WI38 (cell line): ENCODE results near the gene TMC4.
"Not testable (repeated sequence)": the region's sequence is repeated elsewhere in the genome, so short reads cannot be mapped to it uniquely, and the experiment has no call there.

Source experiments
- H3K4me3 ChIP-seq: 2 replicates; pipeline ENCODE4 v1.5.1; 2011; ENCODE audit warnings: low read depth, mild to moderate bottlenecking, control low read depth, low read length
- CTCF ChIP-seq: IDR thresholded peaks from 2 replicates; pipeline ENCODE4 v1.5.1; 2012; ENCODE audit warnings: low read depth, mild to moderate bottlenecking, control low read depth, low read length

Gene TMC4

GRCh38 chr19:54172471-54173358 lies at the start of gene TMC4:
TSS of gene TMC4 (minus strand) at chr19:54173160. CDS start at chr19:54173117, 43 bp downstream.
- no peak for TF ChIP-seq CTCF
- no peak within 1 kb of the TSS for H3K4me3 ChIP-seq

GRCh38 chr19:54221947-54222346 lies 49.0 kb upstream of the TMC4 start:
- H3K4me3 ChIP-seq = not testable (repeated sequence)

GRCh38 chr19:54219702-54220101 lies 46.7 kb upstream of the TMC4 start:
- not testable (repeated sequence) for H3K4me3 ChIP-seq

- no peak overlapping the region for H3K4me3 ChIP-seq
- no peak for TF ChIP-seq CTCF
Observed at GRCh38 chr19:54218960-54219661, 46.2 kb upstream of the TMC4 start.

GRCh38 chr19:54218259-54218658 lies 45.3 kb upstream of the TMC4 start:
- no peak for TF ChIP-seq CTCF

GRCh38 chr19:54217517-54218247 lies 44.7 kb upstream of the TMC4 start:
- not testable (repeated sequence) for H3K4me3 ChIP-seq

More at GRCh38 chr19:54218259-54218658, 45.3 kb upstream of the TMC4 start:
- no peak overlapping the region for H3K4me3 ChIP-seq

- H3K4me3 ChIP-seq = no peak overlapping the region
- no peak for TF ChIP-seq CTCF
Observed at GRCh38 chr19:54216869-54217268, 43.9 kb upstream of the TMC4 start.

GRCh38 chr19:54214734-54215133 lies 41.8 kb upstream of the TMC4 start:
- H3K4me3 ChIP-seq = not testable (repeated sequence)

GRCh38 chr19:54214217-54214616 lies 41.3 kb upstream of the TMC4 start:
- H3K4me3 ChIP-seq = not testable (repeated sequence)
